Stimulated activated CD8-positive, alpha-beta memory T cell treated with anti-CD3 and anti-CD28 coated beads, Interleukin-15, amount 100 ng/mL, for 1 hour (primary cell): ENCODE measurements around the gene SLC35B4.

ENCODE experiments used
- DNase-seq: peaks from one replicate; pipeline ENCODE4 v3.0.0-alpha.2; 2020; ENCODE audit warnings: low read depth

SLC35B4 gene

DNA sequence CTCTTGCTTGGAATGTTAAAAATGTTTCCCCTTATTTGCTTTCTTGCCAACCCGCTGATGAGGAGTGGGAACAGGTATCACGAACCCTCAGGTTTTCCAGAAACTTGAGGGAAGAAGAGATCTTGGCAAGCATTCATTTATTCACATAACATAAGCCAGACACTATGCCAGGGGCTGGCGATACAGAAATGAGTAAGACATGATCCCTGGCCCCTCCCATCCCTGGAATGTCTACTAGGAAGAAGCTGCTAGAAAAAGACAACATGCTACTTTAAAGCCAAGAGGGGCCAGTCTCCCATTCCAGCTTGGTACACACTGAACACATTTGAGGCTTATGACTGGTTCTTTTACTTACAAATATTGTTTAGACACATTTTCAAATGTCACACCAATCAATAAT lies 26.4 kb downstream of the SLC35B4 start:
- DNase-seq = no peak

DNA sequence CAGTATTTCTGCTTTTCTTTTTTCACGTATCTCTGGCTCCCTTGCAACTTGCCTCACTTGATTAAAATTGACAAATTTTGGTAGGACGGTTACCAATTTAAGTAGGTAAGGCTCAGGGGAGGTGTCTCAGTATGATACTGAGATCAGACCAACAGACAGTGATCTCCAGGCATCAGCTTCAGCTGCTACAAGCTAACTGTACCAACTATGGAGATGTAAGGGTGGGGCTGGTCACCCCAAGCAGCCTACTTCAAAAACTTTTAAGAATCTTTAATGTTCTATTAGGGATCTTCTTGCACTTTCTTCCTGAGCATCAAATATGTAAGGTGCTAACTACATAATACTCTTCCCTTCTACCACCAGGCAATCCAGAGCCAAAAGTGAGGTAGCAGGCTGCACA lies 26.9 kb downstream of the SLC35B4 start:
- DNase-seq = no peak

DNA sequence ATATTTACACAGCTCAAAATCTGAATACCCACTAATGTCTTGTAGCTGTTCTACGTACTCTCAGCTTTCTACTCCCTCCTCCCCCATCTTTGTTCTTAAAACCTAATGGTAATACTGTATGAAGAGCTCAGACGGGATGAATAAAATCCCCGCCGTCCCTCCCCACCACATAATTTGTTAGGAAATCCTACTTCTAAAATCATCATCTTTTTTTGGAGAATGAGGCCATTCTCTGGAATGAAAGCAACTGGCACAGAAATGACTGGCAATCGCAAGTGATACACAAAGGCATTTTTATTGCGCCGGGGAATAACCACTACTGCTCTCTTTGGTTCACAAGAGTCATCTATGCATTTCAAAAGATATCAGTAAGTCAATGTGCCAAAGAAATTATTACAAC lies 27.3 kb downstream of the SLC35B4 start:
- no peak for DNase-seq

DNA sequence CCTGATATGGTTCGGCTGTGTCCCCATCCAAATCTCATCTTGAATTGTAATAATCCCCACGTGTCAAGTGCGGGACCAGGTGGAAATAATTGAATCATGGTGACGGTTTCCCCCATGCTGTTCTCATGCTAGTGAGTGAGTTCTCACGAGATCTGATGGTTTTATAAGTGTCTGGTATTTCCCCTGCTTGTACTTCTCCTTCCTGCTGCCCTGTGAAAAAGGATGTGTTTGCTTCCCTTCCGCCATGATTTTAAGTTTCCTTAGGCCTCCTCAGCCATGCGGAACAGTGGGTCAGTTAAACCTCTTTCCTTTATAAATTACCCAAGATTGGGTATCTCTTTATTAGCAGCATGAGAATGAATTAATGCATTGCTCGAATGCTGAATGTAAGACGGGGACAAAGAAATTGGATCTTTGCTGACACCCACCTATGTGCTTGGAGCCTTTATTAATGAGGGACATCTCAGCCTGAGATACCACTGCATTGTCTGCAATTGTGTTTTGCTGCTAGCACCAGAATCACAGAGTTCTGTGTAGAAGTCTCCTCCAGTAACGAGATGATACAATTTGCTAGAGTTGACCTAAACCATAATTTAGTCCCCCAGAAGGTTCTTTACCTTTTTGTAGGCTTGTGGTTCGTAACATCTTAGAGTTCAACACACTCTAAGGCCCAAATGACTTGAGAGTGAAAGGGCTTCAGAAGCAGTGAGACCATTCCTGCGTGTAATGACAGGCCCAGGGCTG lies 28.6 kb downstream of the SLC35B4 start:
- DNase-seq = no peak

DNA sequence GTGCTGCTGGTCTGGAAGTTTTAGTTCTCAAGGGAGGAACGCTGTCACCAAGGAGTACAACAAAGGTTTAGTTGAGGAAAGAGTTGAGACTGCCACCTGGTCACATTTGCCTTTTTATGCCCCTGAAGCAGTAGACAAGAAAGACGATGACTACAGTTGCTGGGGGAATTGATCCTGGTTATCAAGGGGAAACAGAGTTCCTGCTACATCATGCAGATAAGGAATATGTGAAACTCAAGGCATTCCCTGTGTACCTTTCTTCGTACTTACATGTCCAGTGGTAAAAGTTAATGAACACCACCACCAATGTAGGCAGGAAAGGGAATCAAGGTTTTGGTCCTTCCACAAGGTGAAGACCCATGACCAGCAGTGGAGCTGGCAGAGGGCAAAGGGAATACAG lies 31.8 kb downstream of the SLC35B4 start:
- no peak for DNase-seq

DNA sequence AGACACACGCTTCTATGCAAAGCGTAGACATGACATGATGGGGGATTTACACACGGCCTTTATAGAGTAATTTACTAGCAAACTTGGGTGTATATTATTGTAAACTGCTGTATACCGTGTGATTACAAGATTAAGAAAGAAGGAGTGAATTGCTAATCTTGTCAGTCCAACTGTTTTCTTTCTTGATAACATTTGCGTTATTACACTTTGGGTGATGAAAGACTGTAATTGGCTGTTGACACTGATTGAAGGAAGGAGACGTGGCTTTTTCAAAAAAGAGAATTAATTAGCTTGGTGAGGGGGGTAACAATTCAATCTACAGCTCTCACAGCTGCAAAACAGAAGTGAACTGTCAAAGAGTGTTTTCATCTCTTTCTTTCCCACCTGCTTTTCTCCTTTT lies 32.7 kb downstream of the SLC35B4 start:
- DNase-seq = no peak

DNA sequence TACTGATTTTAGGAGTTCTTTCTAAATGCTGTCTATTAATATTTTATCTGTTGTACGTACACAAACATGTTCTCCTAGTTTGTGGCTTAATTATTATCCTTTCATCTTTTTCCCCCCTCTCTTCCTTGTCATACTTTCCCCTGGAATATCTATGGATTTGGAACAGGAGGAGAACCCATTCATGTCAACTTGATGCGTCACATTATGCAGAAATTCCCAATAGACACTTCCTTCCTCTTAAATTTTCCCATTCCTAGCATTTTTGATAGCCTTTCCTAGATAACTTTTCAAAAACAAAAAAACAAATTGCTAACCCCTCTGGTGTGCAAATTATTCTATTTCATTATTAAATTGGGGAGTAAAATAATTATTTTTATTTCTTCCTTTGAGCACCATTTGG lies 36.2 kb downstream of the SLC35B4 start:
- no peak for DNase-seq

DNA sequence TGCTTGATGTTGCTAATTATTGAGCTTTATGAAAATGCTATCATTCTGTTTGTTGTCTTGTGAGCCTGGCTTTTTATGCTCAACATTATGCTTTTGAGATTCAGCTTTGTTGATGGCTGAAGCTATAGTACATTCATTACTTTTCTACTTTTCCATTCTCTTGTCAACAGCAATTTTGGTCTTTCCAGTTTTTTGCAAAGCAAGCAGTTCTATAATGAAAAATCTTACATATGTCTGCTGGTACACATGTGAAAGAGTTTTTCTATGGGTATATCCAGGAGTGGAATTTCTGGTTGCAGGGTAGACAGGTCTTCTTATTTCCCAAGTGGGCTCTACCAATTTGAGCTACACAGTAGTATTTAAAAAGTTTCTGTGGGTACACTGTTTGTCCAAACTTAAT lies 36.8 kb downstream of the SLC35B4 start:
- DNase-seq = no peak

DNA sequence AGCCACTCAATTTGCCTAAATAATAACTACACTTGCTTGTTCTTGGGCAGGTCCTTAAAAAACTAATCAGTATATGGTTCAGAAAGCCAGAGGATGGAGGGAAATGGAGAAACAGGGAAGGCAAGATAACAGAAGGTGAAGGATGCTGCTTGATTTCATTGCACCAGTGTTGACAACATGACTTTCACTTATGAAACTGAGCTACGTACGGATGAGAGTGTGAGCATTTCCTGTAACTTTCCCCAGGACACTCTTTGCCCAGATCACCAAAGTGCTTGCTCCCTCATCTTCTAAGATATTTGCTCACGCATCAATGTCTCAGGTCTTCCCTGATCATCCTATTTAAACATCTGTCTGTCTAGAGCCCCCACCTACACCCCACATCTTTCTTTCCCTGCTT lies 37.4 kb downstream of the SLC35B4 start:
- no peak for DNase-seq

DNA sequence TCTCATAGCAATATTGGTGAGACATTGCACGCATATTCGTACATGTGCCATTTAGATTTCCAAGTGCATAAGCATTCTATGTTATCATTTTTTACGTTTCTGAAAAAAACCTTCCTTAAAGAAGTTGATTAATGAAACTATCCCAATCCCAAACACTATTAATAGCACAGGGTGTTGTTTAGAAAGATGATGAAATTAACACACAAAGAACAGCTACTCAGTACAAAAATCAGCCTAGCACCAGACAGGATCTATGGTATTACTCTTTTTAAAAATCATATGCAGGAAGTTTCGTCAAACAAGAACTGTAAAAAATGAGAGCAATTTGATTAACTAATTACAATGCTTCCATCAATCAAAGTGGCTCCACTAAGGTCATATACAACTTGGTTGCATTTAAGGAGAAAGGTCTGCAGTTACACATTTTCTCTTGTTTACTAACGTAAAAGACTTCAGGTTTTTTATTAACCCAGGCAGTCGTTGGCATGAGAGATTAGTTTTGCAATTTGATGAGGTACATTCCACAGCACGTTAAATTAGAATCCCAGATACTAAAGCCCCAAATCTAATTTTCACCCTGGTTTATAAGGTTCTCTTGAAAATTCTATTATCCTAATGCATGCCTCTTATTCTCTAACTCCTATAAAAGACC lies 38.1 kb downstream of the SLC35B4 start:
- no peak for DNase-seq

DNA sequence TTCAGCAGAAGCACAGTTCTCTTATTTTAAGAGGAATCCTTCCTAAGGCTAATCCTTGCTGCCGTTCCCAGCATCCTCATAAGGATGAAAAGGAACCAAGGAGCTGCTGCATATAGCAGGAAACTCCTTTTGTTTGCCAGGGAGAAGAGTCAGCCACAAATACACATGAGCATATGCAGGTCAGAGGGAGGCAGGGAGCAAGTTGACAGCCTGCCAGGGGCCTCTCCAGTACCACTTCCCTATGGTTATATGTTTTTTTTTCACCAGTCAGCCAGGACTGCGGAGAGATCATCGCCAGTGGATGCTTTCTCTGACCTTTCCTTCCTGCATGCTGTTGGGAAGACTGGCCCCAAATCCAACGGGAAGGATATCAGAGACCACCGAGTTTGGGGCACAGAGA lies 39.8 kb downstream of the SLC35B4 start:
- DNase-seq = no peak

DNA sequence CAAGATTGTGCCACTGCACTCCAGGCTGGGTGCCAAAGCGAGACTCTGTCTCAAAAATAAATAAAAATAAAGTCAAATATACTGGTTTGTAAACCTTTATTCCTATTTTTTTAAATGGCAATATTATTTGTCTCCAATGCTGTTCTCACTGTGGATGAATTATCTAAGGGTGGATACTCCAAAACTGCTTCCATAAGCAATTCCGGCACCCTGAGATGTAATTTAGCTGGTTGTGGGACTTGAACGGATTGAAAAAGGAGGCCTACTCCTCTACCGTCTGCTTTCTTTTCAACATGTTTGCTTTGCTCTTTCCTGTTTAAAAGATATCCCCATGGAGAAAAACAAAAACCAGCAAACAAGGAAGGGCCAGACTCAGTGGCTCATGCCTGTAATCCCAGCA lies 54.4 kb downstream of the SLC35B4 start:
- no peak for DNase-seq

DNA sequence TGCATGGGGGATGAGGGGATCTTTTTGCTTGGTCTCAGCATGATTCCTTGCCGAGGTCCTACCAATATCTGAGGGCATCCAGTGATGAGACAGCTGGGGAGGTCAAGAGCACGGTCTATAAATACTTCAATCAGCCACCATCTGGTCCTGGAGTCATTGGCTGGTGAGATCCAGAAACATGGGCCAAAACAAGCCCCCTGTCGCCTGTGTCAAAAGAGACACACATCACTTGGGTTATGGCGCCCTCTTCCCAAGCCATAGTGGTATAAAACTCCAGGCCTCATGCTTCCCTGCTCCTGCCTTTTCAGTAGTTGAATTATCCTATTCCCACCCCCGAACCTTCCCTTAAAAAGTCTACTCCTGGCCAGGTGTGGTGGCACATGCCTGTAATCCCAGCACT lies 60.9 kb downstream of the SLC35B4 start:
- no peak for DNase-seq

DNA sequence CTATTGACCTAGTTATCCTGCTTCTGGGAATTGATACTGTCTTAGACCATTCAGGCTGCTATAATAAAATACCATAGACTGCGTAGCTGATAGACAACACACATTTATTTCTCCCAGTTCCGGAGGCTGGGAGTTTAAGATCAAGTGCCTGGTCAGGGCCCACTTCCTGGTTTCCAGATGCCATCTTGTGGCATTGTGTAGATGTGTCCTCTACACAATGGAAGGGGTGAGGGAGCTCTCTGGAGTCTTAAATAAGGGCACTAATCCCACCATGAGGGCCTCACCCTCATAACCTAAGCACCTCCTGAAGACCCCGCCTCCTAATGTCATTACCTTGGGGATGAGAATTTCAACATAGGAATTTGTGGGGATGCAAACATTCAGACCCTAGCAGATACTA lies 62.4 kb downstream of the SLC35B4 start:
- DNase-seq = no peak

DNA sequence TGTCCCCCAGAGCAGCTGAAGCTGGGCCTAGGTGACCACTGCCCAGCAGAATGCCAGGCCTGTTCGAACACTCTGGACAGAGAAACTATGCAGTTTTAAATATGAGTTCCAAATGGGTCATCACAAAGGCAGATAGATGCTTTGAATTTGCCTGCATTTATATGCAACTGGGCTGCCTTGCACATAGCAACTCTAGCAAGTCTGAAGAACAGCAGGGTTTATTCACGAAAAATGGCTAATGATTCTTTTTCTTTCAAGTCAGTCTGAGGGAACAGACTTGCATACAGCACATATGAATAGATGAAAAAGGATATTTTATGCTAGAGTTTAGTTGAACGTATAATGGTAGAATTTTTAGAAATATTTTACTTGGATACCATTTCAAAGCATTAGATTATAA lies 68.5 kb downstream of the SLC35B4 start:
- DNase-seq = no peak

DNA sequence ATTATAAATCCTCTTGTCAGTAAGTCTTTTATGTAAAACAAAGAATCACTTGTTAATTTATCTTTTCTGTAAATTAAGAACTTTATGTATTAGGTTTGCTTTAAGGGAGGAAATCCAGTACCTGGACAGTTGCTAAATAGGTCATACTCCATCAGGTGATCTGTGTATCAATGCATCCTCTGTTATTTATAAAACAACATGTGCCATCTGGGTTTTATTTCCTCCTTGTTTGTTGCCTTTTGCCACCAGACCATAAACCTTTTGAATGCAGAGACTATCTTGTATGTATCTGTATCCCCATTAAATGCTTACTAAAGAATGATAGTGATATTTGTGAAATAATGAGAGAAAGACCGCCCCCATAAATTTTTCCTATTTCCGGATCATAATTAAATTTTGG lies 70.0 kb downstream of the SLC35B4 start:
- no peak for DNase-seq

DNA sequence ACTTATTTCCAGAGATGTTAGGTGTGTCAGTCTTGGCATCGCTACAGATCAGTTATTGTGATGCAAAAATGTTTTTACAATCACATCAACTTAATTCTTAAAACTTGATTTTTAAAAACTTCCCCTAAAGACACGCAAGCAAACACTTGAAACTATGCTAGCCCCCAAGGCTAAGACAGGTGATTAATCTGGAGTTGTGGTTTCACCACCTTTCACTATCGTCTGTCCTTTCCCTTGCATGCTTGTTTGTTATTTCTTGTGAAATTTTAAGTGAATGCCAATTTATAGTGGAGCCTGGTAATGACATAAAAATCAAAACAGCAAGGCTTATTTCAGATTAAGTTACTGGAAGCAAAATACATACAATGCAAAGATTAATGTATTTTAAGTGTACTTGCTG lies 70.4 kb downstream of the SLC35B4 start:
- DNase-seq = no peak

DNA sequence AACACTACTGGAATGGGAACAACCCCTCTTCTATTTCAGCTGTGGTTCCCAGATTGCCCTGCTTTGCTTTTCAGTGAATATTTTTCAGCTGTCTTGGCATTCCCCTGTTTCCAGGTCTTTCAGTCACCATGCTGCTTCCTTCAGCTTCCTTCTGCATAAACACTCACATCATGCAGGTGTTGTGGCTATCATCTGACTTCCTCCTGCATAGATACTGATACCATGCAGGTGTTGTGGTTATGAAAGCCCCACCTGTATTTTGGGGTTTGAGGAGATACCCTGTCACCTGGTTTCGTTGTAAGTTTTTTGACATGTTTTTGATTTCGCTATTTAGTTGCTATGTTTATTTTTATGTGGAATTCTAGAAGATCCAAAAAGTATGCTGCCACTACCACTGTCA lies 71.5 kb downstream of the SLC35B4 start:
- DNase-seq = no peak
